HG03520 (cell line): ENCODE results near the gene AANAT.

ENCODE experiments used
- ATAC-seq: cut with Tn5 transposase; IDR thresholded peaks from one replicate; pipeline ENCODE4 v1.9.1; 2021; ENCODE audit warnings: mild to moderate bottlenecking, moderate library complexity; ENCODE audit not compliant: unreplicated experiment

AANAT gene

DNA sequence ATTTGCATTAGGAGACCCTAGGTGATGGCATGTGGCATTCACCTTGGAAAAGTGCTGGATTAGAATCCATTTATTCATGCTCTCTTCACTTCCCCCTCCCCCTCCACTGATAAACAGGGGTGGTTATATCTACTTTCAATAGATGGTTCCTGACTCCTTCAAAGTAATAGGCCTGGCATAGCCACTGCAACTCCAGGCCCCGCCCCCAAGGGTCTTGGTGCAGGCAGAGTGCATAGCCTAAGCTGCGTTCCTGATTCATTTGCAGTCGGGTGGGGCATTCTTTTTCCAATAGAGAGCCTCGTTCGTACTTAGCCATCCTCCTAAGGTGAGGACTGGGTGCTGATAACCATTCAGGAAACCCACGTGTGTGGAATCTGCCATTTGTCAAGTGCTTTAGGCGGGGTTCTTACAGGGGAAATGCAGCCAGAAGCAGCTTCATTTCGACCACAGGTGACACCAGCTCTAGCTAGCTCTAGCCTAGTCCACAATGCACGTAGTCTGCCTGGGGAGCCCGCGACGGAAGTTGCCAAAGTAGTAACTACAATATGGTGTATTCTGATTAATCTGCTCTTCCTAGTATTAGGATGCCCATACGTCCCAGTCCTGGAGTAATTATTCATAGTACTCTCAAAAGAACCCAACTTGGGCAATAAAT is 25.6 kb upstream of the AANAT start:
- no peak for ATAC-seq

DNA sequence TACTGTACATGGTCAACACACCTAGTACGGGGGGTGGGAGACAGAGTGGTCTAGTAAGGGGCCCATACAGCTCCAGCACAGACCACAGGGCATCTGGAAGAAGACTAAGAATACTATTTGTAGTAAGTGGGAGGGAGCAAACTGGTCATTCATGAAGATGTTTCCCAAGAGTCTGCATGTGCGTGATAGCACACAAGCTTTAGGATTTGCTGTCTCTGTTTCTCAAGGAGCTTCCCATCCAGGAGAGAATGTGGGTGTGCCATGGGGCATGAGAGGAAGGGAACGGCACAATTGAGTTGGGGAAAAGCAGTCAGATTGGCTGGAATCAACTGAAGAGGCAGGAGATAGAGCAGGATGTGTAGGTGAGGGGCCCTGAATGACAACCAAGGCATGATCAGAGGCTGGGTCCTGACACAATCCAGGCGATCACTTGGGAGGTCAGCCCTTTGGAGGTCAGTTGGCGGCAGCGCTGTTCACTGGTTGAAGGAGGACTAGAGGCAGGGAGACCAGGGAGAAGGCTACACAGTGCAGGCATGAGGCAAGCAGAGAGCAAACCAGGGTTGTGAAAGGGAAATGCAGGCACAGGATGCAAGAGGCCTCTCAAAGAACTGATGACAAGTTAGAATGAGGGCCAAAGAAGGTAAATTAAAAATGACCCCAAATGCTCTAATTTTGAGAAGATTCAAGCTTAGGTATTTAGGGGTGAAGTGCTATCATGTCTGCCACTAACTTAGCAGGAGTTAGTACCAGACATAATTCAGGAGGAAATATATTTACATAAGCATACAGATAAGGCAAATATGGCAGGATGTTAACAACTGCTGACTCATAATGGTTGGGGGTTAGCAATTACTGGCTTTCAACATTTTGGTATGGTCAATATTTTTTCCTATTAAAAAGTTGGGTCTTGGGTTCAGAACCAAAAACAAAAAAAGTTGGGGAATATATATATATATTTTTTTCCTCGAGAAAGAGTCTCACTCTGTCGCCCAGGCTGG is 24.8 kb upstream of the AANAT start:
- ATAC-seq = no peak

GRCh38 chr17:76444518-76445311 is 22.7 kb upstream of the AANAT start:
- ATAC-seq = no peak

DNA sequence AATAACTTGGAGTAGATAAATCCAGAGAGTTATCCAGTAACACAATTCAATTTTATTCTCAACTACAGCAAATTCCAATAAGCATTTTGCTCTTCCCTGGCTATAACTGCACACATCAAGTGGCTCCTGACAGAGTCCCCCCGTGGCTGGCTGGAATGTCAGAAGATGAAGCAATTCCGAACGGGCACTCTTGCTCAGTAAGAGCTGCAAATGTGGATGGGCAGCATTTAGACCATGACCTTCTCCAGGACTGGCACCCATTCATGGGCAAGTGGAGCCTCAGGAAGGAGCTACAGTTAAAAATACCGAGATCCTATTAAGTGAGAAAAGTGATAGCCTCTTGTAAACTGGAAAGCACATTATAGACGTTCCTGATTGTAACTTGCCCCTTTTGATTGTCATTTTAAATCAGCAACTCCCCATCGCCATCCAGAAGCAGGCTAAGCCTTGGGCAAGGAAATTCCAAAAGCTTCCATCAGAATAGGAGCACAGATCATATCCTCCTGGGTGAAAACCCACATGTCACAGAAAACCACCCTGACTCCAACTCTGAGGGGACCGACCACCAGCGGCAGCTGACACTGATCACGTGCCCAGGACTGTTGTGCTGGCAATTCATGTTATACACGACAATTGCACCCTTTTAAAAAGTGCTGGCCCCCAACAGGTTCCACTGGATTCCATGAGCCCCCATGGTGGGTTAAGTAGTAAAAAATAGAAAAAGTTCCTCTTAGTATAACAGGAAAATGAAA is 21.5 kb upstream of the AANAT start:
- no peak for ATAC-seq

- no peak for ATAC-seq
These were observed 20.8 kb upstream of the AANAT start for GRCh38 chr17:76446449-76447231.

- no peak for ATAC-seq
These were observed 19.3 kb upstream of the AANAT start for GRCh38 chr17:76447931-76448652.

DNA sequence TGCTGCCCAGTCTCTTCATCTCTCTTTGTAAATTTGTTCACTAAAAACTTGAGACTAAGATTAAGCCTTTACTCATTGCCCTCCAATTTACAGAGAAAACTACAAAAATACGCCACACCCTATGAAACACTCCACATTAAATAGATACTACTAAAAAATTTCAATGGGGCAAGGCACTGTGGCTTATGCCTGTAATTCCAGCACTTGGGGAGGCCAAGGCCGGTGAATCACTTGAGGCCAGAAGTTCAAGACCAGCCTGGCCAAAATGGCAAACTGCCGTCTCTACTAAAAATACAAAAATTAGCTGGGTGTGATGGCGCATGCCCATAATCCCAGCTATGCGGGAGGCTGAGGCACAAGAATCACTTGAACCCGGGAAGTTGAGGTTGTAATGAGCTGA is 18.3 kb upstream of the AANAT start:
- no peak for ATAC-seq

DNA sequence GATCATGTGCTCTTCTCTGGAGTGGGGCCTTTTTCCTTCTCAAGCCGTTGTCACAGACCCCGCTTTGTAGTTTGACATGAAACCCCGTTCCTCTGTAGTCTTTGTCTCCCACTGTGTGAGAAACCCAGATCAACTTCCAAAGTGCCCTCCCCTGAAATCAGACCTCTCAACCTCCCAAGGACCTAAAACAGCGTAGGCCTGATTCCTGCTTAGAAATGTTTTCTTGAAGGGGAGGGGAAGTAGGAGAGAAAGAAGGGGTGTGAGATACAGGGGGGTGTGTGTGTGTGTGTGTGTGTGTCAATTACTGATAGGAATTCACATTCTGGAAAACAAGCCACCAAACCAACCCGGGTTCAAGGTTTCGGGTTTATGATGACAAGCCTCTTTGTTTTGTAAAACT is 15.9 kb upstream of the AANAT start:
- no peak for ATAC-seq

DNA sequence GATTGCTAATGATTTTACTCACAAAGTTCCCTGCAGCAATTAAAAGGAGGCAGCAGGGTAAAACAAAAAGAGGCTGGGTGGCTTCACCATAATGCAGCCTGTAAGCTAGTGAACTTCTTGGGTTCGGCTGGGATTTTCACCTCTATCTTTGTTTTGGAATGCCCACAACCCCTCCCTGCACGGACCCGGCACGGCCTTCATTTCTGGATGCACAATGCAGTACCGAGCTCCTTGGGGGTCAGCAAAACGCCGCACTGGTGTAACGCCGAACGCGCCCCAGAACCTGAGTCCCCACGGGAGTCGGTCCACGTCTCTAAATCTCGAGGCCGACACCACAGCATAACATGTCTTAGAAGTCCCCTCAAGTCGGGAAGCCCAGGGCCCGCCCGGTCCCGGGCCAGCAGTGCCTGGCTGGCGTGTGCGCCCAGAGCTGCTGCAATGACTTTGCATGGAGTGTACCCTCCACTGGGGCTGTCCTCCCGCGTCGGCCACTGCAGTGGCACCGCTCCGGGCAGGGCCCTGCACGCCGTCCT is 15.2 kb upstream of the AANAT start:
- ATAC-seq = peak; percentile 11

DNA sequence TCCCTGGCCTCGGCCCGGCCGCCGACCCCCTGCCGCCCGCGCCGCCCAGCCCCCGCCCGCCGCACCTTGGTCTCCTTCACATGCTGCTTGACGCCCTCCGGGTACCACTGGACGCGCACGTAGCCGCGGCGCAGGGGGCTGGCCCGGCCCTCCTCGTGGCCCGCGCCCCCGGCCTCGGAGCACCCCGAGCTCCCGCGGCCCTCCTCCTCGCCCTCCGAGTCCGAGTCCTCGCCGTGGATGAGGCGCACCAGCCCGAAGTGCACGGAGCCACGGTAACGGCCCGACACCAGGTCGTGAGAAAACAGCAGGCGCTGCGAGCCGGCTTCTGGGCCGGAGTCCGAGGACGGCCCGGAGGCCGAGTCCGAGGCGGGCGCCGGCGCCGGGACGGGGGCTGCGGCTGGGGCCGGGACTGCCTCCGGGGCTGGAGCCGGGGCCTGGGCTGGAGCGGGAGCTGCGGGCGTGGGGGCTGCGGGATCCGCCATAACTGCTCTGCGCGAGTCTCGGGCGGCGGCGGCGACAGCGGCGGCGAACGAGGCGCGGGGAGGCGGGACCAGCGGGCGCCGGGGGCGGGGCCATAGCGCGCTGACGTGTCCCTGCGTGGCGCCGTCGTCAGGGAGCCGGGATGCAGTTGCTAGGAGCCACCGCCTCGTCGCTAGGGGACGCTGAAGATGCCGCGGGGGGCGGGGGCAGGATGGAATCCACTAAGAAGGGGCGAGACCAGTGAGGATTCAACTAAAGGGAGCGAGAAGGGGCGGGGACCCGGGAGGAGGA is 14.6 kb upstream of the AANAT start, which contains the start of gene UBE2O:
Gene UBE2O (minus strand): TSS at position 493 of the 771 bp plus-strand sequence. CDS start 11 bp downstream, at position 482.
- peak; percentile 90 for ATAC-seq

DNA sequence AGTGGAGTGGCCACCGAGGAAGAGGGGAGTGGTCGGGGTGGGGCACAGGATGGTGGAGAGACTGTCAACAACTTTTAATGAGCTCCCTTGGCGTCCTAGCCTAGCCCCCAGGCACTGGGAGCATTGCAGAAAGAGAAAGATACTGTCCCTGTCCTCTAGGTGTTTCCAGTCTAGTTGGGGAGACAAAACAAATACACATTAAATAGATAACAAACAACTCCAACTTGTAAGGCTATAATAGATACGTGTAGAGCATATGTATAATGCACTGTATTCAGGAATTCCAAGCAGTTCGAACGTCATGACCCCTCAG is 14.0 kb upstream of the AANAT start:
- ATAC-seq = no peak

GRCh38 chr17:76458580-76459490 is 8.6 kb upstream of the AANAT start:
- no peak for ATAC-seq

- no peak for ATAC-seq
These were observed 7.7 kb upstream of the AANAT start for GRCh38 chr17:76459674-76460073.

DNA sequence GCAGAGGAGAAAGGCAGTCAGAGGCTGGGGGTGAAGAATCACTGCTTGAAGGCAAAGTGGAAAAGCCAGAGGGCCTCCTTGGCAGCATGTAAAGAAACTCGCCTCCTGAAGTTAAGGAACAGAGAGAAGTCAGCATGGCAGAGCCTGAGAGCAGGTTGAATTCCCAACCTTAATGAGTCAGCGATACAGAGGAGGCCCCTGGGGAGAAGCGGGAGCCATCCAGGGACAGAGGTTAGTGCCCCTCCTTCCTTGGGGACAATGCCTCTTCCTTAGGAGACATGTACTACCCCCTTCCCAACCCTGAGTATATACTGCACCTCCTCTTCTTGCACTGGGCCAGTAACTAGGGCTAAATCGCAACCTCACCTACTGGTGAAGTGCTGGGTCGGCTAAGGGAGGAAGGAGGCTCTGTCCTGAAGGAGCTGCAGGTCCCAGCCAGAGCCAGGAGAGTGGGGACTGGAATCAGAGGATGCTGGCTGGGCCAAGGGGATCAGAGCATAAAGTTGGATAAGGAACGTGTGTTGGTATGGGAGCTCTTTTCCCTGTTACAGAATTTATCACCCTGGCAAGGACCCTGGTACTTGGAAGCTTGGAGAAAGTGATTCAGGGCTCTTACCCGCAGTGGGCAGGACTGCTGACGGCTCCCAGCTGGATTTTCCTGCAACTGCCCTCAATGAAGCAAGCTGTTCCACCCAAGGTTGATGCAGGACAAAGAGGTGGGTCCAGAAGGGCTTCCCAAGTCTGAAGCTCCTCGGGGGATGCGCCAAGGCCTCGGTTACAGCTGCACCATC is 5.4 kb upstream of the AANAT start:
- no peak for ATAC-seq

GRCh38 chr17:76462556-76463290 is 4.7 kb upstream of the AANAT start:
- no peak for ATAC-seq

DNA sequence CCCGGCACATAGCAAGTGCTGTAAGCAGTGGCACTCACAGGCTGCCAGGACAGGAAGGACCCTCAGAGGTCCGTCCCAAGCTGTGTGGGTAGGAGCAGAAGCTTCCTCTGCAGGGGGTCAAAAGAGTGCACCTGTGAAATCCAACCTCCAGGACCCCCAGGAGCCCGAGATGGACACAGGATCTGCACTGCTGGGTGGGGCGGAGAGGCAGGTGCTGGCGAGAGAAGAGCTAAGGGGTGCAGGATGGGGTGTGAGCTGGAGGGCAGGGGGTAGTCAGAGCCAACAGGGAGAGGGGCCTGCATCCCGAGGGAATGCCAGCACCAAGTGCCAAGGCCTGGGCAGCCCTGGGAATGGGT is 650 bp upstream of the AANAT start:
- ATAC-seq = no peak
